A673 (cell line): ENCODE results near the gene OR2AG2.

Experiments used
- CTCF ChIP-seq: fragments of 300-800, 200-600 bp; sonication (generic); conservative IDR thresholded peaks from 2 replicates; pipeline ENCODE4 v1.5.1; 2017; ENCODE audit warnings: low read depth, mild to moderate bottlenecking, antibody characterized with exemption, low read length, moderate library complexity, mixed read lengths
- EZH2 ChIP-seq: fragments of 200-600 bp; sonication (generic); IDR thresholded peaks from 2 replicates; pipeline ENCODE4 v1.6.1; 2017; ENCODE audit warnings: borderline replicate concordance, low read depth, mild to moderate bottlenecking, mixed read lengths, antibody characterized with exemption, low read length; ENCODE audit not compliant: poor library complexity, severe bottlenecking

GRCh38 chr11:6737872-6738466 is 33.8 kb downstream of the OR2AG2 start:
- peak; percentile 74 for TF ChIP-seq CTCF
- TF ChIP-seq EZH2 = no peak
